ENCODE results near the gene NAPB. TPM values are rescaled to one million over a fixed set of nuclear protein-coding genes. Genes with fewer than 3 reads are reported as not detected.

NAPB gene
- total and polyA plus RNA-seq, 2 of the 8 experiments (the other 6 are each of a cell fraction or from before 2014, with no cell fraction given), result 6.2 to 12.3 TPM

GRCh38 chr20:23350196-23350903, 70.9 kb downstream of the NAPB start, which contains the start of gene NXT1 (continued):
- TF ChIP-seq TAF7 (optimal IDR thresholded peaks at IDR 0.05; ENCODE audit: borderline replicate concordance, low read depth, low read length), result peak; percentile 77
- no peak for TF ChIP-seq SUZ12 (IDR thresholded peaks at IDR 0.05; ENCODE audit: low read length)
- peak; percentile 56 for TF ChIP-seq BACH1 (IDR thresholded peaks at IDR 0.05; ENCODE audit: low read length)
- TF ChIP-seq TAF1 (IDR thresholded peaks at IDR 0.05; ENCODE audit: low read depth, low read length), result peak; percentile 65
- TF ChIP-seq GABPA (IDR thresholded peaks at IDR 0.05; ENCODE audit: borderline replicate concordance, insufficient read depth, low read length), result peak; percentile 86; the same call in 1 of the 2 replicates
- TF ChIP-seq CBX5 (IDR thresholded peaks at IDR 0.05; ENCODE audit: low read depth, low read length), result no peak
- TF ChIP-seq, protein P1, sequence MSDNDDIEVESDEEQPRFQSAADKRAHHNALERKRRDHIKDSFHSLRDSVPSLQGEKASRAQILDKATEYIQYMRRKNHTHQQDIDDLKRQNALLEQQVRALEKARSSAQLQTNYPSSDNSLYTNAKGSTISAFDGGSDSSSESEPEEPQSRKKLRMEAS (IDR thresholded peaks at IDR 0.05), result peak; percentile 81
- TF ChIP-seq ATF2 (IDR thresholded peaks at IDR 0.05; ENCODE audit: low read length), result no peak
- TF ChIP-seq KDM1A (IDR thresholded peaks at IDR 0.05; ENCODE audit: borderline replicate concordance, low read length), result peak; percentile 36; the same call in 1 of the 2 replicates
- TF ChIP-seq TBP (IDR thresholded peaks at IDR 0.05; ENCODE audit: low read depth, low read length), result peak; percentile 65
- no peak for TF ChIP-seq NRF1 (IDR thresholded peaks at IDR 0.05; ENCODE audit: low read depth, low read length)
- no peak for TF ChIP-seq RBBP5 (IDR thresholded peaks at IDR 0.05; ENCODE audit: borderline replicate concordance, low read depth, low read length)
- peak; percentile 71 for TF ChIP-seq PHF8 (conservative IDR thresholded peaks at IDR 0.05; ENCODE audit: low read depth, low read length)
- TF ChIP-seq, protein P2, sequence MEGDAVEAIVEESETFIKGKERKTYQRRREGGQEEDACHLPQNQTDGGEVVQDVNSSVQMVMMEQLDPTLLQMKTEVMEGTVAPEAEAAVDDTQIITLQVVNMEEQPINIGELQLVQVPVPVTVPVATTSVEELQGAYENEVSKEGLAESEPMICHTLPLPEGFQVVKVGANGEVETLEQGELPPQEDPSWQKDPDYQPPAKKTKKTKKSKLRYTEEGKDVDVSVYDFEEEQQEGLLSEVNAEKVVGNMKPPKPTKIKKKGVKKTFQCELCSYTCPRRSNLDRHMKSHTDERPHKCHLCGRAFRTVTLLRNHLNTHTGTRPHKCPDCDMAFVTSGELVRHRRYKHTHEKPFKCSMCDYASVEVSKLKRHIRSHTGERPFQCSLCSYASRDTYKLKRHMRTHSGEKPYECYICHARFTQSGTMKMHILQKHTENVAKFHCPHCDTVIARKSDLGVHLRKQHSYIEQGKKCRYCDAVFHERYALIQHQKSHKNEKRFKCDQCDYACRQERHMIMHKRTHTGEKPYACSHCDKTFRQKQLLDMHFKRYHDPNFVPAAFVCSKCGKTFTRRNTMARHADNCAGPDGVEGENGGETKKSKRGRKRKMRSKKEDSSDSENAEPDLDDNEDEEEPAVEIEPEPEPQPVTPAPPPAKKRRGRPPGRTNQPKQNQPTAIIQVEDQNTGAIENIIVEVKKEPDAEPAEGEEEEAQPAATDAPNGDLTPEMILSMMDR (IDR thresholded peaks at IDR 0.05; ENCODE audit: control extremely low read depth in 1 of 3, insufficient read depth in 1 of 3, low read depth in 1 of 3, low read length in 3 of 3), result no peak
- no peak for TF ChIP-seq MAFK (IDR thresholded peaks at IDR 0.05; ENCODE audit: low read depth, low read length)
- TF ChIP-seq SP4 (IDR thresholded peaks at IDR 0.05; ENCODE audit: low read length), result peak; percentile 87; the same call in 1 of the 2 replicates
